Smooth muscle cell (in vitro differentiated cells): ENCODE results near the gene SH2D7. TPM values are rescaled to one million over a fixed set of nuclear protein-coding genes. Genes with fewer than 3 reads are reported as not detected.

Experiments
- DNase-seq: peaks from one replicate; lab custom pipeline; 2025; ENCODE audit not compliant: unreplicated experiment; lab: John Stamatoyannopoulos, UW
- H2AFZ ChIP-seq: fragments of 200-600 bp; sonication (generic); 2 replicates; pipeline ENCODE4 v1.6.0; 2016; ENCODE audit warnings: antibody characterized with exemption, low read depth, mild to moderate bottlenecking
- H3F3A ChIP-seq: fragments of 200-600 bp; sonication (generic); 2 replicates; pipeline ENCODE4 v1.6.0; 2017; ENCODE audit warnings: antibody characterized with exemption, low read depth
- H3K27ac ChIP-seq: fragments of 200-600 bp; sonication (generic); 2 replicates; pipeline ENCODE4 v1.5.1; 2016; ENCODE audit warnings: low read depth, mild to moderate bottlenecking
- H3K27me3 ChIP-seq: fragments of 200-600 bp; sonication (generic); 2 replicates; pipeline ENCODE4 v1.6.1; 2016; ENCODE audit warnings: low read depth, mild to moderate bottlenecking
- H3K36me3 ChIP-seq: fragments of 200-600 bp; sonication (generic); 2 replicates; pipeline ENCODE4 v1.5.1; 2016; ENCODE audit warnings: low read depth
- H3K4me1 ChIP-seq: fragments of 200-600 bp; sonication (generic); 2 replicates; pipeline ENCODE4 v1.5.1; 2016; ENCODE audit warnings: low read depth
- H3K4me2 ChIP-seq: fragments of 200-600 bp; sonication (generic); 2 replicates; pipeline ENCODE4 v1.6.0; 2016; ENCODE audit warnings: mild to moderate bottlenecking
- H3K4me3 ChIP-seq: fragments of 200-600 bp; sonication (generic); 2 replicates; pipeline ENCODE4 v1.5.1; 2016; ENCODE audit warnings: mild to moderate bottlenecking
- H3K79me2 ChIP-seq: fragments of 200-600 bp; sonication (generic); 2 replicates; pipeline ENCODE4 v1.6.0; 2016; ENCODE audit warnings: low read depth, mild to moderate bottlenecking
- H3K9ac ChIP-seq: fragments of 200-600 bp; sonication (generic); 2 replicates; pipeline ENCODE4 v1.6.0; 2016; ENCODE audit warnings: low read depth
- H3K9me3 ChIP-seq: fragments of 200-600 bp; sonication (generic); replicated peaks from 2 replicates; pipeline ENCODE4 v1.5.1; 2016; ENCODE audit warnings: low read depth
- H4K20me1 ChIP-seq: fragments of 200-600 bp; sonication (generic); 2 replicates; pipeline ENCODE4 v1.6.0; 2016; ENCODE audit warnings: low read depth
- CTCF ChIP-seq: fragments of 200-600 bp; sonication (generic); IDR thresholded peaks from 2 replicates; pipeline ENCODE4 v1.5.1; 2017; ENCODE audit warnings: borderline replicate concordance, mild to moderate bottlenecking, antibody characterized with exemption; ENCODE audit not compliant: insufficient read depth, poor library complexity, severe bottlenecking
- whole genome bisulfite sequencing: methylation state at CpG from one replicate; pipeline ENCODE4 v1.1.7; 2016; ENCODE audit warnings: low lambda C conversion rate; 5-methylcytosine and 5-hydroxymethylcytosine counted together
- polyA plus RNA-seq: library from polyadenylated mRNA; unstranded; fragments of >200 nt; fragmentation: Nextera tagmentation; extraction: Ambion mirVana; gene quantifications from 2 replicates; pipeline ENCODE4 v1.2.1, GENCODE V29; 2016
- total RNA-seq: library from RNA; depleted of rRNA; stranded (reverse); fragments of >200 nt; gene quantifications from 2 replicates; pipeline ENCODE4 v1.2.3, GENCODE V29; 2014

SH2D7 gene
- total and polyA plus RNA-seq, 2 experiments from 2014 or later = 0.07 TPM; not detected in 1

DNA sequence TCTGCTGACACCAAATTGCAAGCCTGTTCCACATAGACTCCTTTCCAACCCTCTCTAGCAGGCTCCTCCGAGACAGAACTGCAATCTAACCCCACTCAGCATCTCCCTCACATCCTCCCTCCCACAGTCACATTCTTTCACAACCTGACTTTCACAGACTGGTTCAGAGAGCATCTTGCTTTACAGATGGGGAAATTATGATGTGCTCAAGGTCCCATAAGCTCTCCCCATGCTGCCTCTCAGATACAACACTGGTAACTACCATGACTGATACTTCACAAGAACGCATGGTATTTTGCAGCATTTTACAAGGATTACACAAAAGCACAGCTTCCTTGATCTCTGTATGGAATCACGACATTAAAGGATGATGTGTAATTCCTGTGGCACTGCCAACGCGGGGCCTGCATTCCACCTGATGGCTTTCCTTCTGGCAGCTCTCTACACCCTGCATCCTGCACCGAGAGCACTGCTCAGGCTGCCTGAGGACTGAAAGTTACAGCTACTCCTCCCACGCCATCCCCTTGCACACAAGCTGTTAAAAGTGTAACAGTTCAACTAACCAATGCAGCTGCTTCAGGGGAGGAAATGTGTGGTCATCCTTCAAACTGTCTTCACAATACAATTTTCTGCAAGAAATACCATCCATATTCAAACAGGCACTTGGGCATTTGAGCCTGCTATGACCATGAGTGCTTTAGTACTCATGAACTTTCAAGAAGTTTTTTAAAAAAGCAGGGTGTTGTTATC, 42.5 kb upstream of the SH2D7 start:
- Histone ChIP-seq H3K27me3 (no peaks in the 10 kb centered on the region), H3K36me3 (no peaks in the 10 kb centered on the region), H4K20me1 (peaks cover 88% of the 10 kb centered on the region), H3K27ac (peak overlapping the region; percentile 81), H3K79me2 (peaks cover 14% of the 10 kb centered on the region), H3K9me3 (no peaks in the 10 kb centered on the region), H3K9ac (no peak overlapping the region), H2AFZ (no peak overlapping the region), H3F3A (peaks cover 10% of the 10 kb centered on the region), H3K4me1 (peaks cover 26% of the 10 kb centered on the region), H3K4me2 (peak overlapping the region; percentile 37), H3K4me3 (no peak overlapping the region)
- 38% methylated on average over 7 of the region's 7 CpGs for WGBS
- DNase-seq = no peak
- no peak for TF ChIP-seq CTCF

GRCh38 chr15:78050441-78050809, 41.9 kb upstream of the SH2D7 start:
- Histone ChIP-seq H3K27me3 (no peaks in the 10 kb centered on the region), H3K9ac (no peak overlapping the region), H3K27ac (peak overlapping the region; percentile 81), H3K4me1 (peaks cover 26% of the 10 kb centered on the region), H3K36me3 (no peaks in the 10 kb centered on the region), H3K9me3 (no peaks in the 10 kb centered on the region), H3K4me2 (peak overlapping the region; percentile 37), H4K20me1 (peaks cover 90% of the 10 kb centered on the region), H3F3A (peaks cover 10% of the 10 kb centered on the region), H3K79me2 (peaks cover 20% of the 10 kb centered on the region), H3K4me3 (no peak overlapping the region), H2AFZ (no peak overlapping the region)
- TF ChIP-seq CTCF = no peak
- no peak for DNase-seq
- 35% methylated on average over 1 of the region's 1 CpG for WGBS

GRCh38 chr15:78050826-78051225, 41.5 kb upstream of the SH2D7 start:
- Histone ChIP-seq H3K9ac (no peak overlapping the region), H3K27ac (peak overlapping the region; percentile 81), H2AFZ (no peak overlapping the region), H3K4me1 (peaks cover 26% of the 10 kb centered on the region), H3K79me2 (peaks cover 24% of the 10 kb centered on the region), H3F3A (peaks cover 10% of the 10 kb centered on the region), H3K9me3 (no peaks in the 10 kb centered on the region), H3K27me3 (no peaks in the 10 kb centered on the region), H3K4me3 (no peak overlapping the region), H3K36me3 (no peaks in the 10 kb centered on the region), H3K4me2 (peak overlapping the region; percentile 37), H4K20me1 (peaks cover 91% of the 10 kb centered on the region)
- DNase-seq = no peak
- 50% methylated on average over 1 of the region's 1 CpG for WGBS
- TF ChIP-seq CTCF = no peak

DNA sequence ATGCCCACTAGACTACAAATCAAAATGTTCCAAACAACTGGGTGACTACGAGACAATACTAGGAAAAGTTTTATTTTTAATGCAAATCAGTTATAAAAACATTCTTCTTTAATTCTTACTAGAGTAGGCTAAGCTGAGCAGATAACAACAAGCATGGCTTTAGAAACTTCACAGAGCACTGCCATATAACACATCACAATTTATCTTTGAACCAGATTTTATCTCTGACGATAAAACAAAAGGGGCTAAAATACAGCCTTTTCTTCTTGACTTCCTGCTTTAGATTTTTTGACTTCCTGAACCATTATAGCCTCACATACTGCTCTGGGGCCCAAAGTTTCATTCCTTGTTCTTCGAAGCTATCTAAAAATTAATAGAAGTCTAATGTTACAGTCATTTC, 40.8 kb upstream of the SH2D7 start:
- Histone ChIP-seq H3K27ac (peak overlapping the region; percentile 81), H3K4me2 (no peak overlapping the region), H3K9ac (no peak overlapping the region), H4K20me1 (peaks cover 91% of the 10 kb centered on the region), H3K4me3 (no peak overlapping the region), H3F3A (peaks cover 10% of the 10 kb centered on the region), H3K9me3 (no peaks in the 10 kb centered on the region), H3K4me1 (peaks cover 26% of the 10 kb centered on the region), H3K79me2 (peaks cover 29% of the 10 kb centered on the region), H3K27me3 (no peaks in the 10 kb centered on the region), H2AFZ (no peak overlapping the region), H3K36me3 (no peaks in the 10 kb centered on the region)
- WGBS = 60% methylated on average over 3 of the region's 3 CpGs
- no peak for TF ChIP-seq CTCF
- no peak for DNase-seq
